ENCODE results near the gene STOX2.

DNA sequence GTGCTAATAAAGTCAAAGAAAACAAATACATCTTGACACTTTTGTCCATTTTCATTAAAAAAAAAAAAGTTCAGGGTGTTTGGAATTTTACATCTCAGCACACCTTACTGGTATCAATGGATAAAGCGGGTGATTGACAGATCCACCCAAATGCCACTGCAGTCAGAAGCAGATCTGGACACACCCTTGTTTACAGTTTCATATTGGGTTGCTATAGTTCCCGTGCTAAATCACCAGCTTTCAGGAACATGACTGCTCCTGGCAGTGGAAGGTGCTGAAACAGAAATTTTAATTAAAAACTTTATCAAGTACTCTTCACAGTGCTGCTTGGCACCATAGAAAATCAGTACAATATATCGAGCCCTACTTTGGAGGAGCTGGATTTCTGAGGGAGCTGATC is 116.3 kb downstream of the STOX2 start:
- TF ChIP-seq POLR2A (IDR thresholded peaks at IDR 0.05), result no peak
- TF ChIP-seq, protein P1, sequence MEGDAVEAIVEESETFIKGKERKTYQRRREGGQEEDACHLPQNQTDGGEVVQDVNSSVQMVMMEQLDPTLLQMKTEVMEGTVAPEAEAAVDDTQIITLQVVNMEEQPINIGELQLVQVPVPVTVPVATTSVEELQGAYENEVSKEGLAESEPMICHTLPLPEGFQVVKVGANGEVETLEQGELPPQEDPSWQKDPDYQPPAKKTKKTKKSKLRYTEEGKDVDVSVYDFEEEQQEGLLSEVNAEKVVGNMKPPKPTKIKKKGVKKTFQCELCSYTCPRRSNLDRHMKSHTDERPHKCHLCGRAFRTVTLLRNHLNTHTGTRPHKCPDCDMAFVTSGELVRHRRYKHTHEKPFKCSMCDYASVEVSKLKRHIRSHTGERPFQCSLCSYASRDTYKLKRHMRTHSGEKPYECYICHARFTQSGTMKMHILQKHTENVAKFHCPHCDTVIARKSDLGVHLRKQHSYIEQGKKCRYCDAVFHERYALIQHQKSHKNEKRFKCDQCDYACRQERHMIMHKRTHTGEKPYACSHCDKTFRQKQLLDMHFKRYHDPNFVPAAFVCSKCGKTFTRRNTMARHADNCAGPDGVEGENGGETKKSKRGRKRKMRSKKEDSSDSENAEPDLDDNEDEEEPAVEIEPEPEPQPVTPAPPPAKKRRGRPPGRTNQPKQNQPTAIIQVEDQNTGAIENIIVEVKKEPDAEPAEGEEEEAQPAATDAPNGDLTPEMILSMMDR (IDR thresholded peaks at IDR 0.05), result no peak

Measured in Peyer's patch (tissue), 4 donors.